Measurements from ENCODE around the gene PTRH2. TPM values are rescaled to one million over a fixed set of nuclear protein-coding genes. Genes with fewer than 3 reads are reported as not detected.

Gene PTRH2
- total and polyA plus RNA-seq, 2 of the 8 experiments (the other 6 are each of a cell fraction or from before 2014, with no cell fraction given), result 39.4 to 43.2 TPM

- ChIA-PET POLR2A (ENCODE audit: partially characterized antibody) (no interaction called here), CTCF (ENCODE audit: partially characterized antibody) (interaction anchor here (0.6 kb wide), 1 partner anchor 259 kb away, joined by 4 read pairs; no protein-coding TSS in a partner anchor)
- H4K8ac ChIP-seq (ENCODE audit: extremely low read depth, insufficient read depth, low read length), result no peak overlapping the region; the same call in 1 of the 2 replicates
- no peak overlapping the region for H3K4me2 ChIP-seq (ENCODE audit: insufficient read depth in 1 of 2, low read depth in 2 of 2, low read length in 2 of 2)
- H3K9me3 ChIP-seq (ENCODE audit: insufficient read depth in 2 of 2, low read depth in 1 of 2, low read length in 1 of 2), result no peaks in the 10 kb centered on the region
- no peak overlapping the region for H2BK120ac ChIP-seq (replicated peaks; ENCODE audit: low read depth, low read length)
- no peak overlapping the region for H2BK20ac ChIP-seq (ENCODE audit: low read length)
- no peak overlapping the region for H2BK12ac ChIP-seq (ENCODE audit: low read depth, low read length)
- no peak overlapping the region for H3K4ac ChIP-seq (replicated peaks; ENCODE audit: insufficient read length, low read depth, low read length)
- H2AK5ac ChIP-seq (ENCODE audit: low read depth, low read length), result no peak overlapping the region
- no peak overlapping the region for H3K9ac ChIP-seq (replicated peaks in 1 of 4; ENCODE audit: extremely low read depth in 1 of 4, low read depth in 3 of 4, low read length in 3 of 4)
- H3K36me3 ChIP-seq (ENCODE audit: control insufficient read depth in 2 of 4, insufficient read depth in 4 of 4, low read length in 3 of 4), result peaks cover 31 to 99% (median 83%) of the 10 kb centered on the region in 4 experiments
- FAIRE-seq, result no peak
- no peak overlapping the region for H3K18ac ChIP-seq (ENCODE audit: extremely low read depth, low read length)
- no peak overlapping the region for H2BK5ac ChIP-seq (ENCODE audit: low read depth, low read length)
- no peaks in the 10 kb centered on the region for H3K79me1 ChIP-seq (ENCODE audit: low read depth, low read length)
- H3K56ac ChIP-seq (replicated peaks; ENCODE audit: insufficient read length, low read depth, low read length), result no peak overlapping the region
- H3K27me3 ChIP-seq (replicated peaks in 1 of 4; ENCODE audit: control insufficient read depth in 3 of 4, extremely low read depth in 1 of 4, insufficient read depth in 3 of 4, low read length in 3 of 4), result no peaks in the 10 kb centered on the region
- no peaks in the 10 kb centered on the region for H3K23me2 ChIP-seq (ENCODE audit: low read depth, low read length)
- 46% methylated on average over 2 of the region's 2 CpGs; no CpG with 5 or more reads in 1 of the 2 experiments for WGBS, 2 experiments (ENCODE audit: extremely low coverage in 1 of 2, insufficient coverage in 1 of 2, insufficient read length in 1 of 2, insufficient replicate concordance in 2 of 2, low coverage in 1 of 2, low lambda C conversion rate in 2 of 2, missing lambda C conversion rate in 1 of 2)
- no peak for DNase-seq (ENCODE audit: low read depth in 1 of 2, low spot score in 2 of 2)
- no peaks in the 10 kb centered on the region for H3K4me1 ChIP-seq (replicated peaks in 1 of 4; ENCODE audit: control insufficient read depth in 3 of 4, insufficient read depth in 4 of 4, low read length in 3 of 4)
- H3K23ac ChIP-seq (ENCODE audit: insufficient read length), result no peak overlapping the region
- H2BK15ac ChIP-seq (ENCODE audit: low read length), result no peak overlapping the region
- no peak overlapping the region for H4K5ac ChIP-seq (ENCODE audit: insufficient read length, low read depth, low read length)
- H3K79me2 ChIP-seq (ENCODE audit: control insufficient read depth in 1 of 2, insufficient read depth in 2 of 2, low read length in 2 of 2), result no peaks in the 10 kb centered on the region
- no peak overlapping the region for H3K14ac ChIP-seq (ENCODE audit: insufficient read length)
- peaks cover 2 to 4% of the 10 kb centered on the region in 2 experiments for H4K20me1 ChIP-seq (replicated peaks in 1 of 2; ENCODE audit: control insufficient read depth in 1 of 2, insufficient read depth in 2 of 2, low read length in 2 of 2)
- H3K27ac ChIP-seq (ENCODE audit: low read depth, low read length), result no peak overlapping the region
- no peak overlapping the region for H3K4me3 ChIP-seq (ENCODE audit: extremely low read depth in 1 of 4, insufficient read depth in 2 of 4, low read depth in 3 of 4, low read length in 4 of 4)
- no peak overlapping the region for H2AFZ ChIP-seq (ENCODE audit: low read length)
- no peak overlapping the region for H4K91ac ChIP-seq (replicated peaks; ENCODE audit: insufficient read length, low read length)
- TF ChIP-seq NRF1 (IDR thresholded peaks at IDR 0.05; ENCODE audit: low read depth, low read length), result no peak
- TF ChIP-seq SP1 (IDR thresholded peaks at IDR 0.05; ENCODE audit: low read depth, low read length), result no peak
- no peak for TF ChIP-seq BACH1 (IDR thresholded peaks at IDR 0.05; ENCODE audit: low read length)
- TF ChIP-seq RNF2 (IDR thresholded peaks at IDR 0.05; ENCODE audit: borderline replicate concordance, low read depth, low read length, missing control alignments, poor library complexity, severe bottlenecking), result no peak
- no peak for TF ChIP-seq USF2 (IDR thresholded peaks at IDR 0.05; ENCODE audit: low read length)
- TF ChIP-seq CREB1 (IDR thresholded peaks at IDR 0.05), result no peak
- TF ChIP-seq RFX5 (IDR thresholded peaks at IDR 0.05; ENCODE audit: borderline replicate concordance, low read depth, low read length), result no peak
- no peak for TF ChIP-seq SRF (IDR thresholded peaks at IDR 0.05; ENCODE audit: low read depth, low read length)
- TF ChIP-seq RXRA (IDR thresholded peaks at IDR 0.05; ENCODE audit: insufficient read depth, low read depth, low read length), result no peak
- TF ChIP-seq ASH2L (IDR thresholded peaks at IDR 0.05; ENCODE audit: low read length), result no peak
- no peak for TF ChIP-seq SUZ12 (IDR thresholded peaks at IDR 0.05; ENCODE audit: low read length)
- TF ChIP-seq HDAC6 (IDR thresholded peaks at IDR 0.05; ENCODE audit: low read depth, low read length), result no peak
- TF ChIP-seq KDM4A (IDR thresholded peaks at IDR 0.05; ENCODE audit: low read depth, low read length, severe bottlenecking), result no peak
- no peak for TF ChIP-seq POLR2A (IDR thresholded peaks at IDR 0.05; ENCODE audit: control extremely low read depth in 1 of 2, low read depth in 2 of 2, low read length in 2 of 2)
These were observed 28.3 kb downstream of the PTRH2 start for GRCh38 chr17:59678918-59679317.

All from H1 (cell line).